Panc1 (cell line): ENCODE results near the gene KCNQ2.

Source experiments
- CTCF ChIP-seq: fragments of 450-650 bp; IDR thresholded peaks from 2 replicates; pipeline ENCODE4 v1.5.1; 2017; ENCODE audit warnings: mild to moderate bottlenecking
- POLR2AphosphoS5 ChIP-seq: IDR thresholded peaks from 2 replicates; pipeline ENCODE4 v1.6.1; 2012; ENCODE audit warnings: mild to moderate bottlenecking, low read depth, low read length, moderate library complexity
- REST ChIP-seq, 2 experiments: IDR thresholded peaks; 2 replicates each; pipeline ENCODE4 v1.6.1; 2011 to 2012; ENCODE audit warnings: low read depth in 2 of 2, control low read depth in 1 of 2, low read length in 1 of 2, mild to moderate bottlenecking in 1 of 2, moderate library complexity in 1 of 2; ENCODE audit not compliant: insufficient read depth in 1 of 2
- SIN3A ChIP-seq: IDR thresholded peaks from 2 replicates; pipeline ENCODE4 v1.6.1; 2012; ENCODE audit warnings: low read depth, mild to moderate bottlenecking, low read length, moderate library complexity, borderline replicate concordance; ENCODE audit not compliant: insufficient read depth

GRCh38 chr20:63435552-63435951, 36.9 kb downstream of the KCNQ2 start:
- no peak for TF ChIP-seq CTCF
- TF ChIP-seq REST (IDR thresholded peaks at IDR 0.05; ENCODE audit: insufficient read depth in 1 of 2, low read depth in 2 of 2, low read length in 1 of 2), result no peak
- no peak for TF ChIP-seq POLR2AphosphoS5
- no peak for TF ChIP-seq SIN3A
